ENCODE measurements around the gene PLPP4. TPM values are rescaled to one million over a fixed set of nuclear protein-coding genes. Genes with fewer than 3 reads are reported as not detected.

The PLPP4 gene
- total RNA-seq, 1 donor from 2014 or later: not detected

- DNase-seq (ENCODE audit: low spot score): no peak
- no peaks in the 10 kb centered on the region for H3K4me1 Mint-ChIP-seq (ENCODE audit: unreplicated experiment)
- H3K9me3 Mint-ChIP-seq (ENCODE audit: unreplicated experiment): no peaks in the 10 kb centered on the region
- no peak for TF ChIP-seq CTCF (IDR thresholded peaks at IDR 0.05; ENCODE audit: unreplicated experiment)
- no peak overlapping the region for H3K27ac Mint-ChIP-seq (ENCODE audit: unreplicated experiment)
- no peaks in the 10 kb centered on the region for H3K27me3 Mint-ChIP-seq (ENCODE audit: unreplicated experiment)
- no peaks in the 10 kb centered on the region for H3K36me3 Mint-ChIP-seq (ENCODE audit: low read depth, unreplicated experiment)
- H3K4me3 Mint-ChIP-seq (ENCODE audit: unreplicated experiment): no peak overlapping the region
These were observed 91.2 kb downstream of the PLPP4 start for GRCh38 chr10:120548210-120548609.

GRCh38 chr10:120552262-120552661, 95.2 kb downstream of the PLPP4 start:
- DNase-seq (ENCODE audit: low spot score): no peak
- H3K4me3 Mint-ChIP-seq (ENCODE audit: unreplicated experiment): no peak overlapping the region
- no peak for TF ChIP-seq CTCF (IDR thresholded peaks at IDR 0.05; ENCODE audit: unreplicated experiment)
- no peaks in the 10 kb centered on the region for H3K36me3 Mint-ChIP-seq (ENCODE audit: low read depth, unreplicated experiment)
- H3K4me1 Mint-ChIP-seq (ENCODE audit: unreplicated experiment): no peaks in the 10 kb centered on the region
- H3K9me3 Mint-ChIP-seq (ENCODE audit: unreplicated experiment): no peaks in the 10 kb centered on the region
- no peaks in the 10 kb centered on the region for H3K27me3 Mint-ChIP-seq (ENCODE audit: unreplicated experiment)
- H3K27ac Mint-ChIP-seq (ENCODE audit: unreplicated experiment): no peak overlapping the region

GRCh38 chr10:120553911-120554310, 96.9 kb downstream of the PLPP4 start:
- Mint-ChIP-seq H3K27me3 (ENCODE audit: unreplicated experiment) (no peaks in the 10 kb centered on the region), H3K4me3 (ENCODE audit: unreplicated experiment) (no peak overlapping the region), H3K36me3 (ENCODE audit: low read depth, unreplicated experiment) (no peaks in the 10 kb centered on the region), H3K4me1 (ENCODE audit: unreplicated experiment) (no peaks in the 10 kb centered on the region), H3K9me3 (ENCODE audit: unreplicated experiment) (no peaks in the 10 kb centered on the region), H3K27ac (ENCODE audit: unreplicated experiment) (no peak overlapping the region)
- TF ChIP-seq CTCF (IDR thresholded peaks at IDR 0.05; ENCODE audit: unreplicated experiment): no peak
- DNase-seq (ENCODE audit: low spot score): no peak

- H3K4me1 Mint-ChIP-seq (ENCODE audit: unreplicated experiment): no peaks in the 10 kb centered on the region
These were observed 98.4 kb downstream of the PLPP4 start for GRCh38 chr10:120555436-120555835.

More at GRCh38 chr10:120555436-120555835, 98.4 kb downstream of the PLPP4 start:
- no peak for TF ChIP-seq CTCF (IDR thresholded peaks at IDR 0.05; ENCODE audit: unreplicated experiment)
- no peaks in the 10 kb centered on the region for H3K36me3 Mint-ChIP-seq (ENCODE audit: low read depth, unreplicated experiment)
- no peaks in the 10 kb centered on the region for H3K9me3 Mint-ChIP-seq (ENCODE audit: unreplicated experiment)
- no peak for DNase-seq (ENCODE audit: low spot score)
- no peak overlapping the region for H3K4me3 Mint-ChIP-seq (ENCODE audit: unreplicated experiment)
- H3K27ac Mint-ChIP-seq (ENCODE audit: unreplicated experiment): no peak overlapping the region
- no peaks in the 10 kb centered on the region for H3K27me3 Mint-ChIP-seq (ENCODE audit: unreplicated experiment)
